Stimulated activated memory B cell treated with anti-CD40 and anti-IgM and Interleukin-4, amounts not matched to agents 10 μg/mL and 1 μg/mL and 100 μg/mL, for 72 hours (primary cell): ENCODE results near the gene CTSS.
"Not testable (repeated sequence)": the region's sequence is repeated elsewhere in the genome, so short reads cannot be mapped to it uniquely, and the experiment has no call there.

Source experiments
- ATAC-seq: fragments of 150-1000 bp; cut with Tn5 transposase; 2 replicates; pipeline ENCODE4 v1.10.0; 2021
- H3K27ac Mint-ChIP-seq: one replicate; pipeline ENCODE4 v1.8.0; 2022; ENCODE audit warnings: mild to moderate bottlenecking, mixed read lengths
- H3K27me3 Mint-ChIP-seq: one replicate; pipeline ENCODE4 v1.8.0; 2022; ENCODE audit warnings: mixed read lengths
- H3K36me3 Mint-ChIP-seq: one replicate; pipeline ENCODE4 v1.8.0; 2022; ENCODE audit warnings: mixed read lengths
- H3K4me1 Mint-ChIP-seq: one replicate; pipeline ENCODE4 v1.8.0; 2022; ENCODE audit warnings: mixed read lengths
- H3K4me3 Mint-ChIP-seq: one replicate; pipeline ENCODE4 v1.8.0; 2022; ENCODE audit warnings: mild to moderate bottlenecking, moderate library complexity, mixed read lengths
- H3K9me3 Mint-ChIP-seq: one replicate; pipeline ENCODE4 v1.8.0; 2022; ENCODE audit warnings: mixed read lengths

Gene CTSS

DNA sequence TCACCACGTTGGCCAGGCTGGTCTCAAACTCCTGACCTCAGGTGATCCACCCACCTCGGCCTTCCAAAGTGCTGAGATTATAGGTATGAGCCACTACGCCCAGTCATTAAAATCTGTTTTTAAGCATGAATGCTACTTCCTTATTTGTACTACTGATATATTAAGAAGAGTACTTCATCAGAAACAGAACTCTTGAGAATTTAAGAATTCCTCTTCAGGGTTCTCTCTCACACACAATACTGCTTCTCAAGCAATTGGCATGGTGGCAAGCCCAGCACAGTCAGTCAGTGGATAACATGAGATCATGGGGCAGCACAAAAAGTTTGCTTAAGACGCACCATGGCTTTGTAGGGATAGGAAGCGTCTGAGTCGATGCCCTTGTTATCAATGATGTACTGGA lies 14.1 kb downstream of the CTSS start:
- Mint-ChIP-seq H3K27me3 (no peaks in the 10 kb centered on the region), H3K27ac (no peak overlapping the region), H3K4me3 (no peak overlapping the region), H3K9me3 (no peaks in the 10 kb centered on the region), H3K36me3 (peaks cover 51% of the 10 kb centered on the region), H3K4me1 (no peaks in the 10 kb centered on the region)
- ATAC-seq = no peak

- no peak overlapping the region for H3K27ac Mint-ChIP-seq
- H3K36me3 Mint-ChIP-seq = peaks cover 51% of the 10 kb centered on the region
- H3K27me3 Mint-ChIP-seq = no peaks in the 10 kb centered on the region
- no peak for ATAC-seq
- H3K9me3 Mint-ChIP-seq = no peaks in the 10 kb centered on the region
- H3K4me3 Mint-ChIP-seq = no peak overlapping the region
- no peaks in the 10 kb centered on the region for H3K4me1 Mint-ChIP-seq
Observed at GRCh38 chr1:150749720-150750311, 15.8 kb downstream of the CTSS start.

DNA sequence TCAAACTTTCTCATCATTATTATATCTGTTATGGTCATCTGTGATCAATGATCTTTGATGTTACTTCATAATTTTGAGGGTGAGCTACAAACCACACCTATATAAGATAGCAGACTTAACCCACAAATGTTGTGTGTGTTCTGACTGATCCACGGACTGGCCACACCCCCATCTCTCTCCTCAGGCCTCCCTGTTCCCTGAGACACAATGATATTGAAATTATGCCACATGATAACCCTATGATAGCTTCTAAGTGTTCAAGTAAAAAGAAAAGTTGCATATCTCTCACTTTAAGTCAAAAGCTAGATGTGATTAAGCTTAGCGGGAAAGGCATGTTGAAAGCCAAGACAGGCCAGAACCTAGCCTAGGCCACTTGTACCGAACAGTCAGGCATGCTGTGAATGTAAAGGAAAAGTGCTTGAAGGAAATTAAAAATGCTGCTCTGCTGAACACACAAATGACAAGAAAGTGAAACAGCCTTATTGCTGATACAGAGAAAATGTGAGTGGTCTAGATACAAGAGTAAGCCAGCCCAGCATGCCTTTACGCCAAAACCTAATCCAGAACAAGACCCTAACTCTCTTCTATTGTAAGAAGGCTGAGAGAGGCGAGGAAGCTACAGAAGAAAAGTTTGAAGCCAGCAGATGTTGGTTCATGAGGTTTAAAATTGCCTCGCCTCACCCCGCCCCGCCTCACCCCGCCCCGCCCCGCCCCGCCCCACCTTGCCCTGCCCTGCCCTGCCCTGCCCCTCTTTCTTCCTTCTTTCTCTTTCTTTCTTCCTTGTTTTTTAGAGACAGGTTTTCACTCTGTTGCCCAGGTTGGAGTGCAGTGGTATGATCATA lies 16.5 kb downstream of the CTSS start:
- Mint-ChIP-seq H3K27me3 (no peaks in the 10 kb centered on the region), H3K4me3 (no peak overlapping the region), H3K27ac (no peak overlapping the region)

DNA sequence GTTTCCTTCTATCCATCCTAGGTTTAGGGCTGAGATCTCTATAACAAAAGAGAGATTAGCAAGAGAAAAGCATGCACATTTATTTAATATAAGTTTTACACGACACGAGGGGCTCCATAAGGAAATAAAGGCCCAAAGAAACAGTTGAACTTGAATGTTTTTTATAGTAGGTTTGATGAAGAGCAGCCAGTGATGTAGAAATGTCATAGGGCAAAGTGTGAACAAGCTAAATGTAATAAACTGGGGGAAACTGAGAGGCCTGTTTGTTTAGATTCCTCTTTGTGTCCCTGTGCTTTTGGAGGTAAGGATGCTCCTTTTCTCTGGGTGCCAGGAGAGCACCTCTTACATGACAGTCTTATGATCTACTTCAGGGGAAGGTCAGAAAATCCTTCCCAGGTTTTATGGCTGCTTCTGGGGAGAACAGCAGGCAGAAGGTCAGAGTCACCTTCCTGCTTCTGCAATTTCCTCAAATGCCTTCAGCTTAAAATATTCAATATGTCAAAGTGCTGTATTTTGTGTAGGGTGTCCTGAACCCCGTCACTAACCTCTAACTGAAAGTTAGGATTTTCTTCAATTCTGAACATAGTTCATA lies 35.4 kb downstream of the CTSS start:
- Mint-ChIP-seq H3K9me3 (no peaks in the 10 kb centered on the region), H3K27ac (no peak overlapping the region), H3K4me1 (no peaks in the 10 kb centered on the region), H3K36me3 (peaks cover 30% of the 10 kb centered on the region), H3K4me3 (no peak overlapping the region), H3K27me3 (no peaks in the 10 kb centered on the region)
- ATAC-seq = no peak

More for the DNA sequence above, 16.5 kb downstream of the CTSS start:
- Mint-ChIP-seq H3K36me3 (peaks cover 51% of the 10 kb centered on the region), H3K4me1 (no peaks in the 10 kb centered on the region), H3K9me3 (no peaks in the 10 kb centered on the region)
- ATAC-seq = no peak

DNA sequence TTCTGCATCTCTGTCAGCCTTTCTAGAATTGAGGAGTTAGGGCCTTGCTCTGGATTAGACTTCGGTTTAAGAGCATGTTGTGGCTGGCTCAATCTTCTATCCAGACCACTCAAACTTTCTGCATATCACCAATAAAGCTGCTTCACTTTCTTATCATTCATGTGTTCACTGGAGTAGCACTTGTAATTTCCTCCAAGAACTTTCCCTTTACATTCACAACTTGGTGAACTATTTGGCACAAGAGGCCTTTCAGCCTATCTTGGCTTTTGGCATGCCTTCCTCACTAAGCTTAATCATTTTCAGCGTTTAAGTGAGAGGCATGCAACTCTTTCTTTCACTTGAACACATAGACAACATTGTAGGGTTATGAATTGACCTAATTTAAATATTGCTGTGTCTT lies 41.2 kb downstream of the CTSS start:
- Mint-ChIP-seq H3K4me1 (no peaks in the 10 kb centered on the region), H3K9me3 (no peaks in the 10 kb centered on the region), H3K27me3 (no peaks in the 10 kb centered on the region), H3K36me3 (peaks cover 6% of the 10 kb centered on the region), H3K27ac (no peak overlapping the region), H3K4me3 (no peak overlapping the region)
- ATAC-seq = no peak

DNA sequence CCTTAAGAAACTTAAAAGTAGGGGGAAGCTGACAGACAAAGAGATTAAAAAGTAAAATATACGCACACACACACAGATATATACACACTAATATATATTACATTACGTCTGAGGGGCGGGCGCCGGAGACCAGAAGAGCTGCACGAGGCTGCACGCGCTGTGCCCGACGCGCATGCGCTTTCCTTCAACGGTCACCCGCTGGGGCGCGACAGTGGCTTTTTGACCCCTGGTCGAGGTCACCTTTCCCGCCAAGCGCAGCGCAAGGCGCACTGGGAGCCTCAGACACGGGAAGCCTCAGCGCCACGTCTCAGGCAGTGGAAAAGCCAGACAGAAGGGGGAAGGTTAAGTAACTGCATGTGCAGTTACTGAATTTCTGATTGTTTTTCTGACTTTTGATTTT lies 44.9 kb downstream of the CTSS start, which contains the start of gene HORMAD1:
Gene HORMAD1 (minus strand): TSS at position 193 of the 400 bp plus-strand sequence. CDS start 1,390 bp downstream, outside the sequence.
- Mint-ChIP-seq H3K27me3 (no peaks in the 10 kb centered on the region), H3K27ac (no peak within 1 kb of the TSS), H3K36me3 (peaks cover 6% of the 10 kb centered on the region), H3K9me3 (no peaks in the 10 kb centered on the region), H3K4me1 (no peaks in the 10 kb centered on the region), H3K4me3 (no peak within 1 kb of the TSS)
- ATAC-seq = no peak

DNA sequence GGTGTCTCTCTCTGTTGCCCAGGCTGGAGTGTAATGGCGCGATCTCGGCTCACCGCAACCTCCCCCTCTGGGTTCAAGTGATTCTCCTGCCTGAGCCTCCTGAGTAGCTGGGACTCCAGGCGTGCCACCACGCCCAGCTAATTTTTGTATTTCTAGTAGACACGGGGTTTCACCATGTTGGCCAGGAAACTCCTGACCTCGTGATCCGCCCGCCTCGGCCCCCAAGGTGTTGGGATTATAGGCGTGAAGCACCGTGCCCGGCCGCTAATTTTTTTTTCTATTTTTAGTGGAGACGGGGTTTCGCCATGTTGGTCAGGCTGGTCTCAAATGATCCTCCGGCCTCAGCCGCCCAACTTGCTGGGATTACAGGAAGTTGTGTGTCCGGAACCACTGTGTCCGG lies 45.5 kb downstream of the CTSS start:
- Mint-ChIP-seq H3K36me3 (peaks cover 6% of the 10 kb centered on the region), H3K27me3 (no peaks in the 10 kb centered on the region), H3K27ac (no peak overlapping the region), H3K4me3 (no peak overlapping the region), H3K4me1 (no peaks in the 10 kb centered on the region), H3K9me3 (no peaks in the 10 kb centered on the region)
- ATAC-seq = no peak

DNA sequence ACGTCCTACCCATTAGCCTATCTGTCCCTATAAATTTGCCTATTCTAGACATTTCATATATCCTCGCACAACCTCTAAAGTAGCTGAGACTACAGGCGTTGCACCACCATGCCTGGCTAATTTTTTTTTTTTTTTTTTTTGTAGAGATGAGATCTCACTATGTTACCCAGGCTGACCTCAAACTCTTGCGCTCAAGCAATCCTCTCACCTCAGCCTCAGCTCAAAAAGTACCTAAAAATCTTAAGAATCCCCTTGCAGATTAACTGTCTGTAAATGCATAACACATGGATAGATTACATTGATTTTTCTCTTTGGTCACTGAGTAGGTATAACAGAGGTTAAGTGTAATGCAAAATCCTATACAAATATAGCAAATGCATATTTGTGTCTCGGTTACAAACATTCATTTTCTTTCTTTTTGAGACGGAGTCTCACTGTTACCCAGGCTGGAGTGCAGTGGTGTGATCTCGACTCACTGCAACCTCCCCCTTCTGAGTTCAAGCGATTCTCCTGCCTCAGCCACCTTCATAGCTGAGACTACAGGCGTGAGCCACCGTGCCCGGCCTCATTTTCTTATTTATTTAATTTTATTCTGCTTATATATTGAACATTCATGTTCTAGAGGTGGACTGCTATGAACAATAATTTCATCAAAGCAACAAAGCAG lies 47.2 kb downstream of the CTSS start:
- H3K27ac Mint-ChIP-seq = no peak overlapping the region
- H3K4me3 Mint-ChIP-seq = no peak overlapping the region
- H3K9me3 Mint-ChIP-seq = no peaks in the 10 kb centered on the region
- no peaks in the 10 kb centered on the region for H3K27me3 Mint-ChIP-seq
- no peak for ATAC-seq
- no peaks in the 10 kb centered on the region for H3K4me1 Mint-ChIP-seq
- no peaks in the 10 kb centered on the region for H3K36me3 Mint-ChIP-seq

- not testable (repeated sequence) for H3K27ac Mint-ChIP-seq, ATAC-seq, H3K4me1 Mint-ChIP-seq, H3K27me3 Mint-ChIP-seq, H3K9me3 Mint-ChIP-seq, H3K4me3 Mint-ChIP-seq, H3K36me3 Mint-ChIP-seq
Observed at GRCh38 chr1:150709031-150709430, 56.5 kb downstream of the CTSS start.

DNA sequence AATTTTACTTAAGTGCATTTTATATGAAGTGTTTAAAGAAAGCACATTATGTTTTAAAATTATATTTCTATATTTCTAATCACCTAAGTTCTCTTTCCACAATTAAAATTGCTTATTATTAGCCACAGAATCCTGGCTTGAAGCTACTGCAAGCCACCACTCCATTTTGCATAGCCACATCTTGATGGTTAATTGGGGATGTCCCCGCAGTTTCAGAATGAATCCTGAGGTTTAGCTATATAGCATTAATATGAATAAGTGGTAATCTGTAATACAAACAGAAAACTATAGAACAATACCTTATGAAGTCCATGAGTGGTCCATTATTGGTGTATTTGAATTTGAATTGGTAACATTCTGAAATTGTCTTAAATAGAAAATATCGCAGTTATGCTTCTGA lies 57.0 kb downstream of the CTSS start:
- peak; percentile 83 for ATAC-seq
- Mint-ChIP-seq H3K9me3 (no peaks in the 10 kb centered on the region), H3K36me3 (no peaks in the 10 kb centered on the region), H3K4me1 (no peaks in the 10 kb centered on the region), H3K4me3 (no peak overlapping the region), H3K27ac (no peak overlapping the region), H3K27me3 (no peaks in the 10 kb centered on the region)

DNA sequence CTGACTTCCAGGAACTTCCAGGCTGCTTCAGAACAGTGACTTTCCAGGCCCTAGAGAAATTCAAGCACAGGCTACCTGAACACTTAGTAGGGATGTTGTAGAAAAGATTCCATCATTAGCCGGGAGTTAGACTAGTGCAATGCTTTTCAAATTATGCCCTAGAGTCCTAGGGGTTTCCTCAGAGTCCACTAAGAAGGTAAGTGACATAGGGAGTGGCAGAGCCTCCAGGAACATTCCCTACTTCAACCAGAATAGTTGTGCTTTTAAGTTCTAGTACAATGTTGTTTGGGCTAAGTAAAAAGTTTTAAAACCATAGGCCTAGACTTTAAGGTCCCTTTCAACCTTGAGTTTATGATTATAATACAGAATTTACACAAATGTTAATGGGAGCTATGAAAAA lies 59.5 kb downstream of the CTSS start:
- Mint-ChIP-seq H3K27ac (no peak overlapping the region), H3K9me3 (no peaks in the 10 kb centered on the region), H3K4me1 (no peaks in the 10 kb centered on the region), H3K36me3 (no peaks in the 10 kb centered on the region), H3K27me3 (no peaks in the 10 kb centered on the region), H3K4me3 (no peak overlapping the region)
- ATAC-seq = no peak

GRCh38 chr1:150703427-150703826 lies 62.2 kb downstream of the CTSS start:
- no peak for ATAC-seq
- Mint-ChIP-seq H3K27me3 (no peaks in the 10 kb centered on the region), H3K36me3 (no peaks in the 10 kb centered on the region), H3K4me1 (no peaks in the 10 kb centered on the region), H3K4me3 (no peak overlapping the region), H3K27ac (no peak overlapping the region), H3K9me3 (no peaks in the 10 kb centered on the region)

DNA sequence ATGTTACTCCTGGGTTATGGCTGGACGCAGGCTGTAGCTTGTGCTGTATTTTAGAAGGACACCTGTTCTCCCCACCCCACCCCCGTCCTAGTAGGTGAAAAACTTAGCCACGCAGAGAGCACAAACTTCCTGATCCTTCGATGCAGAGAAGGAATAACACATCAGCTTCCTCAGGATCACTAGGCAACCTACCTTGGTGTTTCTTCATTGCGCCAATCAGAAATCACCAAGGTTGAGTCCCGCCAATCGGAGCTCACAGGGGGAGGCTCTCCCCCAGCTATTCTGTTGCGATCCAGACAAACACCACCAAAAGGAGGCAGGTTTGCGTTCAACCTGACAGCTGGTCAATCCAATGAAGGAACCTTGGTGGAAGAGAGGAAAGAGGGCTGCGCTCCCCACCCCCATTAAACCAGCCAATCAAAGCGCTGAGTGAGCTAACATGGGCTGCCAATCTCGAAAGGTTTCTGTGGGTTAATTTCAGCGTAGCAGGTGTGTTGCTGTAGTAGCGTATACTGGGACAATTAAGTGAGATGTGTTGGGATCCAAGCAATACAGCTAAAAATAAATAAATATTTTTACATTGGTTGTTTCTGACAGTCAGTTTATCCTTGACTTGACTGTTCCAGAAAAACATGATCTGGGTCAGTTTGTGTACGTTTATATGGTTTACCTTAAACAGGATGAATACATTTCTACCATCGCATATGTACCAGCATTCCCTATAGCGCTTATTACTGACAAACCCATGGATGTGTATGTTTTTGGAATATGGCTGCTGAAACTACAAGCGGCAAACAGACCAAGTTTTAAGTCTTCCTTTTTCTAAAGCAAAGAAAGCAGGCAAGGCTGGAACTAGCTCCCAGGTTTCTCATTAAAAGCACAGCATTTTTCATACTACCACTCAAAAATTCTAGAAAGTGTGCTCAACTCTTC lies 68.3 kb downstream of the CTSS start, which contains the start of gene GOLPH3L:
Gene GOLPH3L (minus strand): TSS at position 160 of the 933 bp plus-strand sequence. CDS start 2,316 bp downstream, outside the sequence.
- peaks cover 25% of the 10 kb centered on the region for H3K4me1 Mint-ChIP-seq
- peak; percentile 100 for ATAC-seq
- H3K36me3 Mint-ChIP-seq = peaks cover 11% of the 10 kb centered on the region
- H3K27ac Mint-ChIP-seq = peak within 1 kb of the TSS; percentile 71
- H3K4me3 Mint-ChIP-seq = peak within 1 kb of the TSS; percentile 95
- H3K9me3 Mint-ChIP-seq = no peaks in the 10 kb centered on the region
- no peaks in the 10 kb centered on the region for H3K27me3 Mint-ChIP-seq

DNA sequence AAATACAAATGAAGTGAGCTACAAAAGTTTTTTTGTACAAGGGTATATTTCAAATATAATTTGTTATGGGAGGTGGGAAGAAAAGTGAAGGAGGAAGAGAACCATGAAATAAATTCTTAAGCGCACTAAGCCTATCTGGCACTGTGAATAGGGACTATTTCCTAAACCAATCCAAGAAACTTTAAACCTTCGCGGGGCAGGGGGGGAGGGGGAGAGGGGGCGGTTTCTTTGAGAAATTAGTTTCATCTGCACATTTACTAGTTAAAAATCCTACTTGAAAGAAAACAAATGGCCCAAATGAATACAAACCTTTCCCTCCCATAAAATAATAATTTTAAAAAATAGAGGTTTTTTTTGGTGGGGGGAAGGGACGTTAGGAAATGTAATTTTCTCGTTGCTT lies 69.0 kb downstream of the CTSS start:
- Mint-ChIP-seq H3K4me1 (peaks cover 25% of the 10 kb centered on the region), H3K9me3 (no peaks in the 10 kb centered on the region), H3K27me3 (no peaks in the 10 kb centered on the region), H3K4me3 (peak overlapping the region; percentile 95), H3K27ac (peak overlapping the region; percentile 71), H3K36me3 (peaks cover 13% of the 10 kb centered on the region)
- no peak for ATAC-seq
